Activated T-cell treated with anti-CD3 and anti-CD28 coated beads, Interleukin-2, amount 50 U/mL, for 72 hours (primary cell): ENCODE measurements around the gene CC2D2A. TPM values are rescaled to one million over a fixed set of nuclear protein-coding genes. Genes with fewer than 3 reads are reported as not detected.
"Not testable (repeated sequence)": the region's sequence is repeated elsewhere in the genome, so short reads cannot be mapped to it uniquely, and the experiment has no call there.

Experiments used
- ATAC-seq, 2 donors: fragments of 150-1000 bp; cut with Tn5 transposase; replicated peaks in 1 of 2; 2 replicates each; pipeline ENCODE4 v1.10.0; 2021; ENCODE audit warnings: moderate library complexity in 2 of 2, mild to moderate bottlenecking in 1 of 2
- DNase-seq, 2 donors: peaks; one replicate each; pipeline ENCODE4 v3.0.0; 2021 to 2022; ENCODE audit warnings: mixed read lengths in 1 of 2
- H3K27ac Mint-ChIP-seq: one replicate; pipeline ENCODE4 v1.8.0; 2022; ENCODE audit warnings: mild to moderate bottlenecking, moderate library complexity, mixed read lengths
- H3K27me3 Mint-ChIP-seq: one replicate; pipeline ENCODE4 v1.8.0; 2022; ENCODE audit warnings: low read depth, mixed read lengths
- H3K36me3 Mint-ChIP-seq, 2 donors: one replicate each; pipeline ENCODE4 v1.8.0; 2022; ENCODE audit warnings: mixed read lengths in 2 of 2, mild to moderate bottlenecking in 1 of 2; ENCODE audit not compliant: insufficient read depth in 2 of 2
- H3K4me1 Mint-ChIP-seq: one replicate; pipeline ENCODE4 v1.8.0; 2022; ENCODE audit warnings: low read depth, mixed read lengths
- H3K4me3 Mint-ChIP-seq, 2 donors: one replicate each; pipeline ENCODE4 v1.8.0; 2022; ENCODE audit warnings: mild to moderate bottlenecking in 2 of 2, mixed read lengths in 2 of 2, moderate library complexity in 2 of 2
- H3K9me3 Mint-ChIP-seq, 2 donors: one replicate each; pipeline ENCODE4 v1.8.0; 2022; ENCODE audit warnings: mixed read lengths in 2 of 2
- total RNA-seq, 2 donors: library from RNA; stranded (reverse); gene quantifications; one replicate each; pipeline ENCODE4 v1.2.3, GENCODE V29; 2022

CC2D2A gene
- total RNA-seq, 2 donors from 2014 or later: not detected

- ATAC-seq (no peak), DNase-seq (no peak)
- H3K4me1 Mint-ChIP-seq: no peaks in the 10 kb centered on the region
- H3K27me3 Mint-ChIP-seq: peaks cover under 1% of the 10 kb centered on the region
- no peaks in the 10 kb centered on the region for H3K36me3 Mint-ChIP-seq
- H3K4me3 Mint-ChIP-seq: no peak overlapping the region
- no peaks in the 10 kb centered on the region for H3K9me3 Mint-ChIP-seq
- no peak overlapping the region for H3K27ac Mint-ChIP-seq
Observed at GRCh38 chr4:15506464-15506863, 36.8 kb downstream of the CC2D2A start.

- Mint-ChIP-seq H3K9me3 (no peaks in the 10 kb centered on the region), H3K36me3 (no peaks in the 10 kb centered on the region), H3K4me3 (no peak overlapping the region), H3K27ac (no peak overlapping the region), H3K27me3 (no peaks in the 10 kb centered on the region), H3K4me1 (no peaks in the 10 kb centered on the region)
- DNase-seq: no peak
- no peak for ATAC-seq
Observed at GRCh38 chr4:15507679-15508078, 38.0 kb downstream of the CC2D2A start.

- ATAC-seq (no peak), DNase-seq (no peak)
- Mint-ChIP-seq H3K36me3 (no peaks in the 10 kb centered on the region), H3K4me1 (peaks cover 3% of the 10 kb centered on the region), H3K27me3 (no peaks in the 10 kb centered on the region), H3K27ac (no peak overlapping the region), H3K9me3 (no peaks in the 10 kb centered on the region), H3K4me3 (no peak overlapping the region)
Observed at GRCh38 chr4:15510961-15511360, 41.3 kb downstream of the CC2D2A start.

- ATAC-seq (no peak), DNase-seq (no peak)
- H3K27me3 Mint-ChIP-seq: no peaks in the 10 kb centered on the region
- H3K4me1 Mint-ChIP-seq: peaks cover 5% of the 10 kb centered on the region
- peaks cover 0 to 4% of the 10 kb centered on the region in 2 donors for H3K36me3 Mint-ChIP-seq
- H3K4me3 Mint-ChIP-seq: no peak overlapping the region
- no peak overlapping the region for H3K27ac Mint-ChIP-seq
- no peaks in the 10 kb centered on the region for H3K9me3 Mint-ChIP-seq
Observed at GRCh38 chr4:15513545-15513944, 43.9 kb downstream of the CC2D2A start.

GRCh38 chr4:15515106-15515505, 45.4 kb downstream of the CC2D2A start:
- DNase-seq: no peak
- H3K4me3 Mint-ChIP-seq: no peak overlapping the region
- no peaks in the 10 kb centered on the region for H3K27me3 Mint-ChIP-seq
- no peak for ATAC-seq
- H3K9me3 Mint-ChIP-seq: peaks cover 2 to 7% of the 10 kb centered on the region in 2 donors
- peaks cover 3 to 8% of the 10 kb centered on the region in 2 donors for H3K36me3 Mint-ChIP-seq
- no peak overlapping the region for H3K27ac Mint-ChIP-seq
- H3K4me1 Mint-ChIP-seq: peaks cover 5% of the 10 kb centered on the region

GRCh38 chr4:15516494-15516893, 46.8 kb downstream of the CC2D2A start:
- Mint-ChIP-seq H3K4me3 (no peak overlapping the region), H3K27ac (no peak overlapping the region), H3K4me1 (peaks cover 5% of the 10 kb centered on the region), H3K36me3 (peaks cover 3 to 8% of the 10 kb centered on the region in 2 donors), H3K9me3 (peaks cover 2 to 7% of the 10 kb centered on the region in 2 donors), H3K27me3 (no peaks in the 10 kb centered on the region)
- no peak for DNase-seq
- ATAC-seq: no peak

- DNase-seq, H3K36me3 Mint-ChIP-seq, H3K9me3 Mint-ChIP-seq, H3K4me1 Mint-ChIP-seq, H3K27ac Mint-ChIP-seq, H3K27me3 Mint-ChIP-seq, H3K4me3 Mint-ChIP-seq, ATAC-seq: not testable (repeated sequence)
Observed at GRCh38 chr4:15517681-15518080, 48.0 kb downstream of the CC2D2A start.

- H3K9me3 Mint-ChIP-seq: peaks cover 2 to 7% of the 10 kb centered on the region in 2 donors
- ATAC-seq: no peak
- H3K27me3 Mint-ChIP-seq: no peaks in the 10 kb centered on the region
Observed at GRCh38 chr4:15521442-15522039, 51.9 kb downstream of the CC2D2A start.

GRCh38 chr4:15525080-15525479, 55.4 kb downstream of the CC2D2A start:
- Mint-ChIP-seq H3K27ac (no peak overlapping the region), H3K4me3 (no peak overlapping the region), H3K27me3 (no peaks in the 10 kb centered on the region), H3K36me3 (no peaks in the 10 kb centered on the region), H3K4me1 (no peaks in the 10 kb centered on the region), H3K9me3 (no peaks in the 10 kb centered on the region)
- ATAC-seq (no peak), DNase-seq (no peak)

More at GRCh38 chr4:15521442-15522039, 51.9 kb downstream of the CC2D2A start:
- Mint-ChIP-seq H3K27ac (no peak overlapping the region), H3K4me3 (no peak overlapping the region), H3K36me3 (peaks cover 3 to 8% of the 10 kb centered on the region in 2 donors), H3K4me1 (no peaks in the 10 kb centered on the region)
- no peak for DNase-seq

GRCh38 chr4:15526924-15527592, 57.4 kb downstream of the CC2D2A start:
- Mint-ChIP-seq H3K9me3 (no peaks in the 10 kb centered on the region), H3K4me1 (no peaks in the 10 kb centered on the region), H3K36me3 (no peaks in the 10 kb centered on the region), H3K27ac (no peak overlapping the region), H3K27me3 (no peaks in the 10 kb centered on the region), H3K4me3 (no peak overlapping the region)
- DNase-seq (no peak), ATAC-seq (no peak)

GRCh38 chr4:15531792-15532191, 62.1 kb downstream of the CC2D2A start:
- DNase-seq (no peak), ATAC-seq (no peak)
- H3K9me3 Mint-ChIP-seq: no peaks in the 10 kb centered on the region
- H3K4me1 Mint-ChIP-seq: no peaks in the 10 kb centered on the region
- H3K36me3 Mint-ChIP-seq: no peaks in the 10 kb centered on the region
- no peak overlapping the region for H3K4me3 Mint-ChIP-seq
- H3K27ac Mint-ChIP-seq: no peak overlapping the region
- no peaks in the 10 kb centered on the region for H3K27me3 Mint-ChIP-seq

- DNase-seq (no peak), ATAC-seq (no peak)
- Mint-ChIP-seq H3K36me3 (no peaks in the 10 kb centered on the region), H3K4me3 (no peak overlapping the region), H3K9me3 (no peaks in the 10 kb centered on the region), H3K27me3 (no peaks in the 10 kb centered on the region), H3K4me1 (no peaks in the 10 kb centered on the region), H3K27ac (no peak overlapping the region)
Observed at GRCh38 chr4:15533817-15534216, 64.1 kb downstream of the CC2D2A start.

GRCh38 chr4:15535599-15535998, 65.9 kb downstream of the CC2D2A start:
- Mint-ChIP-seq H3K36me3 (no peaks in the 10 kb centered on the region), H3K4me3 (no peak overlapping the region), H3K27ac (no peak overlapping the region), H3K9me3 (no peaks in the 10 kb centered on the region), H3K27me3 (no peaks in the 10 kb centered on the region), H3K4me1 (no peaks in the 10 kb centered on the region)
- ATAC-seq (no peak), DNase-seq (no peak)
